GM13976 (cell line): Measurements from ENCODE around the gene GALNT18.
"Not testable (repeated sequence)": the region's sequence is repeated elsewhere in the genome, so short reads cannot be mapped to it uniquely, and the experiment has no call there.

Experiments
- DNase-seq: peaks from one replicate; pipeline ENCODE4 v3.0.0; 2012; ENCODE audit warnings: low spot score
- in situ Hi-C: fragments of 300-500 bp; cut with MboI; formaldehyde crosslinking; loops from one replicate; pipeline ENCODE4 v1.12.0; 2022; ENCODE audit warnings: low sequenced_read_pairs, mixed read lengths, inconsistent platforms; ENCODE audit not compliant: unreplicated experiment
- TF ChIP-seq, protein P1 (sequence below): IDR thresholded peaks from 2 replicates; pipeline ENCODE4 v1.5.1; 2012; ENCODE audit warnings: borderline replicate concordance, mild to moderate bottlenecking; ENCODE audit not compliant: insufficient read depth; ENCODE audit errors: extremely low read depth, missing control alignments, control extremely low read depth

The GALNT18 gene

DNA sequence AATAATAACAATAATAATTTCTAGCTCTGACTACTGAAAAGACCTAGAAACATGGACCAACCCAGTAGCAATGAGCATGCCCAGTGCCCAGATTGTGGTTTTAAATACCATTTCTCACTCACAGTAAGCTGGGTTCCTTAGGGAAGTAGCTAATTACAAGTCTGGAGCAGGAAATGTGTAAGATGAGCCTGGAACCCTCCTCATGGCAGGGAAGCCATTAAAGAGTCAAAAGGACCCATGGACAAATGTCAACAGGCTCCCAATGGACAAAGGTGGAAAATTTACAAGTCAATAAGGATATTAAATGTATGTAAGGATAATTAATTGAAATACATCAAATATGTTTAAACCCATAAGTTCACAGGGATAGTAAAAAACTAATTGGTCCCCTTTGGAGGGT lies 258.1 kb downstream of the GALNT18 start:
- in situ Hi-C loops: no loop called here
- no peak for DNase-seq
- TF ChIP-seq, protein P1, sequence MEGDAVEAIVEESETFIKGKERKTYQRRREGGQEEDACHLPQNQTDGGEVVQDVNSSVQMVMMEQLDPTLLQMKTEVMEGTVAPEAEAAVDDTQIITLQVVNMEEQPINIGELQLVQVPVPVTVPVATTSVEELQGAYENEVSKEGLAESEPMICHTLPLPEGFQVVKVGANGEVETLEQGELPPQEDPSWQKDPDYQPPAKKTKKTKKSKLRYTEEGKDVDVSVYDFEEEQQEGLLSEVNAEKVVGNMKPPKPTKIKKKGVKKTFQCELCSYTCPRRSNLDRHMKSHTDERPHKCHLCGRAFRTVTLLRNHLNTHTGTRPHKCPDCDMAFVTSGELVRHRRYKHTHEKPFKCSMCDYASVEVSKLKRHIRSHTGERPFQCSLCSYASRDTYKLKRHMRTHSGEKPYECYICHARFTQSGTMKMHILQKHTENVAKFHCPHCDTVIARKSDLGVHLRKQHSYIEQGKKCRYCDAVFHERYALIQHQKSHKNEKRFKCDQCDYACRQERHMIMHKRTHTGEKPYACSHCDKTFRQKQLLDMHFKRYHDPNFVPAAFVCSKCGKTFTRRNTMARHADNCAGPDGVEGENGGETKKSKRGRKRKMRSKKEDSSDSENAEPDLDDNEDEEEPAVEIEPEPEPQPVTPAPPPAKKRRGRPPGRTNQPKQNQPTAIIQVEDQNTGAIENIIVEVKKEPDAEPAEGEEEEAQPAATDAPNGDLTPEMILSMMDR: no peak

DNA sequence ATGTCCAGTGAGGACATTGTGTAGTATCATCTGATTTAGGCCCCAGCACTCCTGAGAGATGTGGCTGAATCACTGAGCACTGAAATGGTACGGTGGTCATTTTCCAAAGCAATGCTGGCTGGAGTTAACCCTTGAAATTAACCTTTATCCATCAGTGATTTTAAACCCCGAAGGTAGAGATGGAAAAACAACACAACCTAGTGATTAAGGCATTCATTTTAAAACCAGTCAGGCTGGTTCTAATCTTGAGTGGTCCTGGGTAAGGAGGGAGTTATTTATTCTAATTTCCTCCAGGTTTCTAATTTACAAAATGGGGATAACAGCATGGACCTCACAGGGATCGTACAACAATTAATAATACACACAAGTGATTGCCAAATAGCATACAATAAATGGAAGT lies 262.2 kb downstream of the GALNT18 start:
- no peak for DNase-seq
- in situ Hi-C loops: no loop called here

DNA sequence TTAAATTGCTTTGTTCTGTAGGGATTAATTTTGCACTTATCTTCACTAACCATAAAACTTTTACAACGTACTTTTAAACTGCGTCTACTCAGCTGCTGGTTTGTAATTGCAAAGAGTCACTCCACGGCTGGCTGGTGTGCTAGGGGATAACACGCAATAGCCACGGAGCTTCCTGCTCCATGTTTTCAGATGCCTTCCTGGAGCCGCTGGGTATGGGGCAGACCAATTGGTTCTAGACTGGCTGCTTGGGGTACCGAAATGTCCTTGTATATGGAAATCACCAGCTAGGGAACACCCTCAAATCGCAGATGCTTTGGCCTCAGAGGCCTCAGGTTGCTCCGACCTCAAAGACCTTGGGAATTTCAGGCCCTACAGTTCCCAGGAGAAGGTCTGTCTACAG lies 265.0 kb downstream of the GALNT18 start:
- in situ Hi-C loops: no loop called here
- TF ChIP-seq, protein P1: no peak
- no peak for DNase-seq

More for the DNA sequence above, 262.2 kb downstream of the GALNT18 start:
- TF ChIP-seq, protein P1: no peak

DNA sequence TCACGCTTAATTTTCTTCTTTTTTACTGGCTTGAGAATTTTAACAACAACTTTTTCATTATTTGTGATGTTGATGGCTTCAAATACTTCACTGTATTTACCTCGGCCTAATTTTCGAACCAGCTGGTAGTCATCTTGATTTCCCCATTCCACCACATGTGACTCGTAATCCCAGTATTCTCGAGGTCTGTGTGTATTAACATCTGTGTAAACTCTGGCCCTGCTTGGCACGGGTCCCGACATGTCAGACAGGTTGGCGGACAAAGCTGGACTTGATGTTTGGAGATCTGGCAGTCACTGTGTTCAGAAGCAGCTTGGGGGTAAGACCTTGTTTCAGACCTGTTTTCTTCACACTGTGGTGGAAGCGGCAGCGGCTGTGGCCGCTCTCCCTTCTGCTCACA lies 268.9 kb downstream of the GALNT18 start, which contains the start of gene CSNK2A3:
CSNK2A3 (minus strand) TSS at position 373 of the 400 bp plus-strand sequence; CDS start at position 242, 131 bp downstream.
- DNase-seq, in situ Hi-C loops: not testable (repeated sequence)

DNA sequence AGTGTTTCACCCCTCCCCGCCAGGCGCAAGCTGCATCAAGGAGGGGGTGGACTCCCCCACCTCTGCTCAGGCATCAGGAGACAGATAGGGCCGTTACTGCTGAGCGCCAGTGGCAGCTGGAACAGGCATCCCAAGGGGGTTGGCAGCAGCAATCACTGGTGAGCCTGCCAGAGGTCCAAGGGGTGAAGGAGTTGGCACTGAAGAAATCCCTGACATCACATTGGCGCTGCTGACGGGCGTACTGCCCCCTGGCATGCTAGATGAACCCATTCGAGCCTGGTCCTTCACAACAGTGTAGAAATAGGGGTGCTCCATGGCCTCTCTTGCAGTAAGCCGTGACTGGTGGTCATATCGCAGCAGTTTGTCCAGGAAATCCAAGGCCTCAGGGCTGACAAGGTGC lies 270.0 kb downstream of the GALNT18 start:
- DNase-seq, in situ Hi-C loops: not testable (repeated sequence)

DNA sequence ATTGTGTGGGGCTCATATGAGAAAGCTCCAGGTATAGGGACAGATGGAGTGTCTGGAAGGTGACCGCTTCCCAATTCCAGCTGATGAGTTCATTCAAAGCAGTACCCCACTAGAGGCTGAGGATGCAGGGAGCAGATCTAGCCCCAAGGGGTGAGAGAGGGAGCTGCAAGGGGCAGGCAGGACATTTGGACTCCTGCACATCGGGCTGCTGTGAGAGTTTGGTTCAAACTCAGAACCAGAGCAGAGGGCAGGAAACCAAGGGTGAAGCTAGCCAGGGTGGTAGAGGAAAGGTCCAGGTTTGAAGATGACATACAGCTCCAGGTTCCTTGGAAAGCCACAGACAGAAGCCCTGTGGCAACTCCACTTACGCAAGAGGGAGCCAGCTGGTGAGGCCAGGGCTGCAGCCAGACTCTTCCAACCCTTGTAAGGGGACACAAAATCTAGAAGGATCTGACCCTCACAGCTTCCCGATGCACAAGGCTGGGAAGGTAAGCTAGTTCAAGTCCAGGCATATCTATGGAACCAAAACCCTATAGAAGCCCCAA lies 270.7 kb downstream of the GALNT18 start:
- no peak for DNase-seq
- TF ChIP-seq, protein P1: no peak
- in situ Hi-C loops: no loop called here

DNA sequence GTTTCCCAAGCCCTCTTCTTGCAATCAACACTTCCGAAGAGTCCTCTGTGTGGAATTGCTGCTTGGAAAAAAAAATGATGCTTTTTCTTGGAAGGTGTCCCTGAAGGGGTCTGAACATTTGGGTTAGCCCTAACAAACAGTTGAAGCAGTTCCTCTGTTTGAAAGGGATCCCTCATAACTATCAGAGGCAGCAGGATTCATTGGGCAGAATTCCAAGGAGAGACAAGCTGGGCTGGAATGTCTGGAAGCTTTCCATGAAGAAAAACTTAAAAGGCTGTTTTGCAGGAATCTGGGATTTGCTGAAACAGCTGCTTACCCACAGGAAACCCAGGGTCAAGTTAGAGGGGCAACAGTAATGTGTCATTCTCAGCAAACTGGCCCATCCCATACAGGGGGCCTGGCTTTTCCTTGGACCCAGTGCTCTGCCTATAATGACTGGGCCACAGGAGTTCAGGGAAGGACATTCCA lies 271.9 kb downstream of the GALNT18 start:
- in situ Hi-C loops: no loop called here
- TF ChIP-seq, protein P1: no peak
- no peak for DNase-seq
